ENCODE measurements around the gene ABLIM2. TPM values are rescaled to one million over a fixed set of nuclear protein-coding genes. Genes with fewer than 3 reads are reported as not detected.
A peak's percentile ranks its signal among the peaks of the same experiment; 100 is the strongest.

ABLIM2 gene
- total and polyA plus RNA-seq, 2 experiments from 2014 or later: 1.5 to 4.3 TPM

DNA sequence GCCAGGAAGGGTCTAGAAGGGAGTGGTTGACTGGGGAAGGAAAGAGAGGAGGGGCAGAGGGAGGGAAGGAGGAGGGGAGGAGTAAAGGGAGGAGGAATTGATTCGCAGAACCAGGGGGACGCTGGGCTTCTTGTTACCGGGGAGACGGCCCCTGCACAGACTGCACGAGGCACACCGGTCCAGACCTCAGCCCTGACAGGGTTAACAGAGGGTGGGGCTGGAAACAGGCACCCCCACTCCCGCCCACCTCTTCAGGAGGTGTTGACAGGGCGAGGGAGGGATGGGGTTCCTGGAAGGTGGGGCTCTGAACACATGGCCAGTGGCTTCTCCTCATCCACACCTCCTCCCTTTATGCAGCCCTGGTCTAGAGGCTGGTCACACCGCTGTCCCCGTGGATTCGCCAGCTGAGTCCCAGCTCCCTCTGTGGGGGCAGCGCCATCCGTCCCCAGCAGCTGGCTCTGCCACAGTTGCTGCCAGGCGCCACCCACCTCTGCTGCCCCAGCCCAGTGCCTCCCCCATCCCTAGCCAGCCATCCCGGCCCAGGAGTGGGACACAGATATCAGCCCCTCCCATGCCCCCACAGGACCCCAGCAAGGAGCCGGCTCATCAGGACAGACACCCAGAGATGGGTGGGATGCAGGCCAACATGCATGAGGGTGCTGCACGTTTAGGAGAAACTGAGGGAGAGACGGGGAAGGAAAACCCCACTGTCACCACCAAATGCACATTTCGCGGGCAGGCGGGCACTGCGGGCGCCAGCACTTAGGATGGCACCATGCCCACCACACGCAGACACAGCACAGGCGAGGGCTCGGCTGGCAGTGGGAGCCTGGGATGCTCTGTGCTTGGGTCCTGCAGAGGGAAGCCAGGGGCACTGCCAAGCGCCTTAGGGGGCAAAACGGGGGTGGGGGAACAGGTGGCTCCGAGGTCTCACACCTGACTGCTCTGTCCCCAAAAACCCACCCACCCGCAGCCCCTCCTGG is 87.6 kb downstream of the ABLIM2 start:
- Histone ChIP-seq H3K4me3 (no peak overlapping the region), H3K27me3 (ENCODE audit: insufficient read depth) (no peaks in the 10 kb centered on the region), H3F3A (replicated peaks; ENCODE audit: low read depth) (no peaks in the 10 kb centered on the region), H3K27ac (ENCODE audit: low read depth) (no peak overlapping the region), H3K79me2 (replicated peaks; ENCODE audit: insufficient read depth) (no peaks in the 10 kb centered on the region), H3K4me1 (ENCODE audit: insufficient read depth) (0 out of 2 replicates have a peak, but pooled peaks cover 3% of the 10 kb centered on the region), H2AFZ (no peak overlapping the region), H3K4me2 (no peak overlapping the region), H4K20me1 (replicated peaks; ENCODE audit: insufficient read depth) (no peaks in the 10 kb centered on the region), H3K36me3 (ENCODE audit: insufficient read depth) (no peaks in the 10 kb centered on the region), H3K9me2 (ENCODE audit: insufficient read depth) (no peaks in the 10 kb centered on the region)
- ATAC-seq: peak; percentile 67
- no peaks in the 10 kb centered on the region for H3K9me3 Mint-ChIP-seq
- H3K36me3 Mint-ChIP-seq (ENCODE audit: low read depth): no peaks in the 10 kb centered on the region
- H3K4me1 Mint-ChIP-seq: peaks cover 9% of the 10 kb centered on the region
- TF ChIP-seq CREB1 (CRISPR knock-in tag; IDR thresholded peaks at IDR 0.05; ENCODE audit: low read depth) (no peak), NANOG (IDR thresholded peaks at IDR 0.05; ENCODE audit: borderline replicate concordance) (no peak), EZH2phosphoT487 (IDR thresholded peaks at IDR 0.05; ENCODE audit: unreplicated experiment) (no peak), STAT1 (IDR thresholded peaks at IDR 0.05; ENCODE audit: unreplicated experiment) (no peak), ZNF114 (CRISPR knock-in tag; IDR thresholded peaks at IDR 0.05) (no peak), JUNB (IDR thresholded peaks at IDR 0.05; ENCODE audit: unreplicated experiment) (no peak), POLR2AphosphoS5 (IDR thresholded peaks at IDR 0.05; ENCODE audit: low read depth) (no peak), EZH2 (IDR thresholded peaks at IDR 0.05; ENCODE audit: low read depth, unreplicated experiment) (no peak), ZNF331 (CRISPR knock-in tag; IDR thresholded peaks at IDR 0.05; ENCODE audit: low read depth) (no peak)
- TF ChIP-seq, protein P1, sequence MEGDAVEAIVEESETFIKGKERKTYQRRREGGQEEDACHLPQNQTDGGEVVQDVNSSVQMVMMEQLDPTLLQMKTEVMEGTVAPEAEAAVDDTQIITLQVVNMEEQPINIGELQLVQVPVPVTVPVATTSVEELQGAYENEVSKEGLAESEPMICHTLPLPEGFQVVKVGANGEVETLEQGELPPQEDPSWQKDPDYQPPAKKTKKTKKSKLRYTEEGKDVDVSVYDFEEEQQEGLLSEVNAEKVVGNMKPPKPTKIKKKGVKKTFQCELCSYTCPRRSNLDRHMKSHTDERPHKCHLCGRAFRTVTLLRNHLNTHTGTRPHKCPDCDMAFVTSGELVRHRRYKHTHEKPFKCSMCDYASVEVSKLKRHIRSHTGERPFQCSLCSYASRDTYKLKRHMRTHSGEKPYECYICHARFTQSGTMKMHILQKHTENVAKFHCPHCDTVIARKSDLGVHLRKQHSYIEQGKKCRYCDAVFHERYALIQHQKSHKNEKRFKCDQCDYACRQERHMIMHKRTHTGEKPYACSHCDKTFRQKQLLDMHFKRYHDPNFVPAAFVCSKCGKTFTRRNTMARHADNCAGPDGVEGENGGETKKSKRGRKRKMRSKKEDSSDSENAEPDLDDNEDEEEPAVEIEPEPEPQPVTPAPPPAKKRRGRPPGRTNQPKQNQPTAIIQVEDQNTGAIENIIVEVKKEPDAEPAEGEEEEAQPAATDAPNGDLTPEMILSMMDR (conservative IDR thresholded peaks at IDR 0.05; ENCODE audit: low read depth in 2 of 2): no peak
- TF ChIP-seq, protein P2, sequence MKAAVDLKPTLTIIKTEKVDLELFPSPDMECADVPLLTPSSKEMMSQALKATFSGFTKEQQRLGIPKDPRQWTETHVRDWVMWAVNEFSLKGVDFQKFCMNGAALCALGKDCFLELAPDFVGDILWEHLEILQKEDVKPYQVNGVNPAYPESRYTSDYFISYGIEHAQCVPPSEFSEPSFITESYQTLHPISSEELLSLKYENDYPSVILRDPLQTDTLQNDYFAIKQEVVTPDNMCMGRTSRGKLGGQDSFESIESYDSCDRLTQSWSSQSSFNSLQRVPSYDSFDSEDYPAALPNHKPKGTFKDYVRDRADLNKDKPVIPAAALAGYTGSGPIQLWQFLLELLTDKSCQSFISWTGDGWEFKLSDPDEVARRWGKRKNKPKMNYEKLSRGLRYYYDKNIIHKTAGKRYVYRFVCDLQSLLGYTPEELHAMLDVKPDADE (IDR thresholded peaks at IDR 0.05): no peak
- TF ChIP-seq, protein P3, sequence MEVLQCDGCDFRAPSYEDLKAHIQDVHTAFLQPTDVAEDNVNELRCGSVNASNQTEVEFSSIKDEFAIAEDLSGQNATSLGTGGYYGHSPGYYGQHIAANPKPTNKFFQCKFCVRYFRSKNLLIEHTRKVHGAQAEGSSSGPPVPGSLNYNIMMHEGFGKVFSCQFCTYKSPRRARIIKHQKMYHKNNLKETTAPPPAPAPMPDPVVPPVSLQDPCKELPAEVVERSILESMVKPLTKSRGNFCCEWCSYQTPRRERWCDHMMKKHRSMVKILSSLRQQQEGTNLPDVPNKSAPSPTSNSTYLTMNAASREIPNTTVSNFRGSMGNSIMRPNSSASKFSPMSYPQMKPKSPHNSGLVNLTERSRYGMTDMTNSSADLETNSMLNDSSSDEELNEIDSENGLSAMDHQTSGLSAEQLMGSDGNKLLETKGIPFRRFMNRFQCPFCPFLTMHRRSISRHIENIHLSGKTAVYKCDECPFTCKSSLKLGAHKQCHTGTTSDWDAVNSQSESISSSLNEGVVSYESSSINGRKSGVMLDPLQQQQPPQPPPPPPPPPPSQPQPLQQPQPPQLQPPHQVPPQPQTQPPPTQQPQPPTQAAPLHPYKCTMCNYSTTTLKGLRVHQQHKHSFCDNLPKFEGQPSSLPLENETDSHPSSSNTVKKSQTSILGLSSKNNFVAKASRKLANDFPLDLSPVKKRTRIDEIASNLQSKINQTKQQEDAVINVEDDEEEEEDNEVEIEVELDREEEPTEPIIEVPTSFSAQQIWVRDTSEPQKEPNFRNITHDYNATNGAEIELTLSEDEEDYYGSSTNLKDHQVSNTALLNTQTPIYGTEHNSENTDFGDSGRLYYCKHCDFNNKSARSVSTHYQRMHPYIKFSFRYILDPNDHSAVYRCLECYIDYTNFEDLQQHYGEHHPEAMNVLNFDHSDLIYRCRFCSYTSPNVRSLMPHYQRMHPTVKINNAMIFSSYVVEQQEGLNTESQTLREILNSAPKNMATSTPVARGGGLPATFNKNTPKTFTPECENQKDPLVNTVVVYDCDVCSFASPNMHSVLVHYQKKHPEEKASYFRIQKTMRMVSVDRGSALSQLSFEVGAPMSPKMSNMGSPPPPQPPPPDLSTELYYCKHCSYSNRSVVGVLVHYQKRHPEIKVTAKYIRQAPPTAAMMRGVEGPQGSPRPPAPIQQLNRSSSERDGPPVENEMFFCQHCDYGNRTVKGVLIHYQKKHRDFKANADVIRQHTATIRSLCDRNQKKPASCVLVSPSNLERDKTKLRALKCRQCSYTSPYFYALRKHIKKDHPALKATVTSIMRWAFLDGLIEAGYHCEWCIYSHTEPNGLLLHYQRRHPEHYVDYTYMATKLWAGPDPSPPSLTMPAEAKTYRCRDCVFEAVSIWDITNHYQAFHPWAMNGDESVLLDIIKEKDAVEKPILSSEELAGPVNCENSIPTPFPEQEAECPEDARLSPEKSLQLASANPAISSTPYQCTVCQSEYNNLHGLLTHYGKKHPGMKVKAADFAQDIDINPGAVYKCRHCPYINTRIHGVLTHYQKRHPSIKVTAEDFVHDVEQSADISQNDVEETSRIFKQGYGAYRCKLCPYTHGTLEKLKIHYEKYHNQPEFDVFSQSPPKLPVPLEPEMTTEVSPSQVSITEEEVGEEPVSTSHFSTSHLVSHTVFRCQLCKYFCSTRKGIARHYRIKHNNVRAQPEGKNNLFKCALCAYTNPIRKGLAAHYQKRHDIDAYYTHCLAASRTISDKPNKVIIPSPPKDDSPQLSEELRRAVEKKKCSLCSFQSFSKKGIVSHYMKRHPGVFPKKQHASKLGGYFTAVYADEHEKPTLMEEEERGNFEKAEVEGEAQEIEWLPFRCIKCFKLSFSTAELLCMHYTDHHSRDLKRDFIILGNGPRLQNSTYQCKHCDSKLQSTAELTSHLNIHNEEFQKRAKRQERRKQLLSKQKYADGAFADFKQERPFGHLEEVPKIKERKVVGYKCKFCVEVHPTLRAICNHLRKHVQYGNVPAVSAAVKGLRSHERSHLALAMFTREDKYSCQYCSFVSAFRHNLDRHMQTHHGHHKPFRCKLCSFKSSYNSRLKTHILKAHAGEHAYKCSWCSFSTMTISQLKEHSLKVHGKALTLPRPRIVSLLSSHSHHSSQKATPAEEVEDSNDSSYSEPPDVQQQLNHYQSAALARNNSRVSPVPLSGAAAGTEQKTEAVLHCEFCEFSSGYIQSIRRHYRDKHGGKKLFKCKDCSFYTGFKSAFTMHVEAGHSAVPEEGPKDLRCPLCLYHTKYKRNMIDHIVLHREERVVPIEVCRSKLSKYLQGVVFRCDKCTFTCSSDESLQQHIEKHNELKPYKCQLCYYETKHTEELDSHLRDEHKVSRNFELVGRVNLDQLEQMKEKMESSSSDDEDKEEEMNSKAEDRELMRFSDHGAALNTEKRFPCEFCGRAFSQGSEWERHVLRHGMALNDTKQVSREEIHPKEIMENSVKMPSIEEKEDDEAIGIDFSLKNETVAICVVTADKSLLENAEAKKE (CRISPR knock-in tag; IDR thresholded peaks at IDR 0.05): no peak
- TF ChIP-seq, protein P4, sequence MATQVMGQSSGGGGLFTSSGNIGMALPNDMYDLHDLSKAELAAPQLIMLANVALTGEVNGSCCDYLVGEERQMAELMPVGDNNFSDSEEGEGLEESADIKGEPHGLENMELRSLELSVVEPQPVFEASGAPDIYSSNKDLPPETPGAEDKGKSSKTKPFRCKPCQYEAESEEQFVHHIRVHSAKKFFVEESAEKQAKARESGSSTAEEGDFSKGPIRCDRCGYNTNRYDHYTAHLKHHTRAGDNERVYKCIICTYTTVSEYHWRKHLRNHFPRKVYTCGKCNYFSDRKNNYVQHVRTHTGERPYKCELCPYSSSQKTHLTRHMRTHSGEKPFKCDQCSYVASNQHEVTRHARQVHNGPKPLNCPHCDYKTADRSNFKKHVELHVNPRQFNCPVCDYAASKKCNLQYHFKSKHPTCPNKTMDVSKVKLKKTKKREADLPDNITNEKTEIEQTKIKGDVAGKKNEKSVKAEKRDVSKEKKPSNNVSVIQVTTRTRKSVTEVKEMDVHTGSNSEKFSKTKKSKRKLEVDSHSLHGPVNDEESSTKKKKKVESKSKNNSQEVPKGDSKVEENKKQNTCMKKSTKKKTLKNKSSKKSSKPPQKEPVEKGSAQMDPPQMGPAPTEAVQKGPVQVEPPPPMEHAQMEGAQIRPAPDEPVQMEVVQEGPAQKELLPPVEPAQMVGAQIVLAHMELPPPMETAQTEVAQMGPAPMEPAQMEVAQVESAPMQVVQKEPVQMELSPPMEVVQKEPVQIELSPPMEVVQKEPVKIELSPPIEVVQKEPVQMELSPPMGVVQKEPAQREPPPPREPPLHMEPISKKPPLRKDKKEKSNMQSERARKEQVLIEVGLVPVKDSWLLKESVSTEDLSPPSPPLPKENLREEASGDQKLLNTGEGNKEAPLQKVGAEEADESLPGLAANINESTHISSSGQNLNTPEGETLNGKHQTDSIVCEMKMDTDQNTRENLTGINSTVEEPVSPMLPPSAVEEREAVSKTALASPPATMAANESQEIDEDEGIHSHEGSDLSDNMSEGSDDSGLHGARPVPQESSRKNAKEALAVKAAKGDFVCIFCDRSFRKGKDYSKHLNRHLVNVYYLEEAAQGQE (IDR thresholded peaks at IDR 0.05; ENCODE audit: unreplicated experiment): no peak
- H3K27me3 Mint-ChIP-seq (ENCODE audit: insufficient read depth, low read depth, poor library complexity): peaks cover 4% of the 10 kb centered on the region
- no peak for DNase-seq (ENCODE audit: low spot score)
- no peak overlapping the region for H3K4me3 Mint-ChIP-seq
- no peak overlapping the region for H3K27ac Mint-ChIP-seq
